ENCODE data around the gene TICAM1.

DNA sequence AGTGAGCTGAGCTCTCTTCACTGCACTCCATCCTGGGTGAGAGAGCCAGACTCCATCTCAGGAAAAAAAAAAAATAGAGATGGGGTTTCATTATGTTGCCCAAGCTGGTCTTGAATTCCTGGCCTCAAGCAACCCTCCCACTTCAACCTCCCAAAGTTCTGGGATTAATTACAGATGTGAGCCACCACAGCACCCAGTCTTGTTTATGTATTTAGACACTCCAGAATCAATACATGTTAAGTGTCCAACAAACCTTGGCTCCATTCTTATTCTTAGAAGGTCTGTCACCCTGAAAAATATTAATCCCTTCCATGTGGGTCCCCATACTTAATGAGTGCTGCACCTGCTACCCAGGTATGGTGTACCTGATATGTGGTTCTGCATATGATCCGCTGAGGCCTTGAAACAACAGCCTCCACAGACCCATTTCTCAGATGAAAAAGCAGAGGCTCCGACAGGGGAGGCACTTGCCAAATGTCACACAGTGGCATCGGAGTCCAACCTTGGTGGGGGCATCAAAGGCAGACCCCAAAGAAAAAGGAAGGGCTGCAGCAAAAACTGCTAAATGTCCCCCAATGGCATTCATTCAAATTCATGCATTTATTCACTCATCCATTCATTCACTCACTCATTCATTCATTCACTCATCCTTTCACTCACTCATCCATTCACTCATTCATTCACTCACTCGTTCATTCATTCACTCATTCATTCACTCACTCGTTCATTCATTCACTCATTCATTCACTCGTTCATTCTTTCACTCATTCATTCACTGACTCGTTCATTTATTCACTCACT, 16.7 kb downstream of the TICAM1 start:
- TF ChIP-seq, protein P1, sequence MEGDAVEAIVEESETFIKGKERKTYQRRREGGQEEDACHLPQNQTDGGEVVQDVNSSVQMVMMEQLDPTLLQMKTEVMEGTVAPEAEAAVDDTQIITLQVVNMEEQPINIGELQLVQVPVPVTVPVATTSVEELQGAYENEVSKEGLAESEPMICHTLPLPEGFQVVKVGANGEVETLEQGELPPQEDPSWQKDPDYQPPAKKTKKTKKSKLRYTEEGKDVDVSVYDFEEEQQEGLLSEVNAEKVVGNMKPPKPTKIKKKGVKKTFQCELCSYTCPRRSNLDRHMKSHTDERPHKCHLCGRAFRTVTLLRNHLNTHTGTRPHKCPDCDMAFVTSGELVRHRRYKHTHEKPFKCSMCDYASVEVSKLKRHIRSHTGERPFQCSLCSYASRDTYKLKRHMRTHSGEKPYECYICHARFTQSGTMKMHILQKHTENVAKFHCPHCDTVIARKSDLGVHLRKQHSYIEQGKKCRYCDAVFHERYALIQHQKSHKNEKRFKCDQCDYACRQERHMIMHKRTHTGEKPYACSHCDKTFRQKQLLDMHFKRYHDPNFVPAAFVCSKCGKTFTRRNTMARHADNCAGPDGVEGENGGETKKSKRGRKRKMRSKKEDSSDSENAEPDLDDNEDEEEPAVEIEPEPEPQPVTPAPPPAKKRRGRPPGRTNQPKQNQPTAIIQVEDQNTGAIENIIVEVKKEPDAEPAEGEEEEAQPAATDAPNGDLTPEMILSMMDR (IDR thresholded peaks at IDR 0.05): no peak
- TF ChIP-seq POLR2A (IDR thresholded peaks at IDR 0.05): no peak

Data from heart left ventricle (tissue), 13 donors.